Peyer's patch (tissue), 4 donors: ENCODE data around the gene MAN1C1.
"Not testable (repeated sequence)": the region's sequence is repeated elsewhere in the genome, so short reads cannot be mapped to it uniquely, and the experiment has no call there.

Experiments
- CTCF ChIP-seq, 6 experiments: fragments of 450-650 bp in 4 of 6; fragments of 200-600 bp in 2 of 6; sonication (generic) in 1 of 6; IDR thresholded peaks; one replicate each; pipeline ENCODE4 v1.5.1; 2017 to 2019; ENCODE audit warnings: antibody characterized with exemption in 6 of 6, mild to moderate bottlenecking in 3 of 6, moderate library complexity in 1 of 6
- POLR2A ChIP-seq, 2 donors: fragments of 450-650 bp; IDR thresholded peaks; one replicate each; pipeline ENCODE4 v1.5.1; 2017; ENCODE audit warnings: antibody characterized with exemption in 2 of 2, mild to moderate bottlenecking in 2 of 2, moderate library complexity in 2 of 2

- TF ChIP-seq CTCF, POLR2A (IDR thresholded peaks at IDR 0.05): not testable (repeated sequence)
Observed at GRCh38 chr1:25603779-25604538, 12.6 kb upstream of the MAN1C1 start.
